HepG2 (cell line): ENCODE results near the gene NIN. TPM values are rescaled to one million over a fixed set of nuclear protein-coding genes. Genes with fewer than 3 reads are reported as not detected.

Experiments used
- ATRX ChIP-seq: sonication (generic); formaldehyde crosslinking; IDR thresholded peaks from 2 replicates; pipeline ENCODE4 v1.4.0; 2020; ENCODE audit warnings: missing genetic modification reagents, borderline replicate concordance
- CHD2 ChIP-seq: IDR thresholded peaks from 2 replicates; pipeline ENCODE4 v1.6.1; 2011; ENCODE audit warnings: low read depth, low read length, improper control_type of control experiment
- FOXK1 ChIP-seq: sonication (generic); formaldehyde crosslinking; IDR thresholded peaks from 2 replicates; pipeline ENCODE4 v1.4.0; 2020; ENCODE audit warnings: low read depth, missing genetic modification reagents, borderline replicate concordance
- FOXK2 ChIP-seq: fragments of 450-650 bp; IDR thresholded peaks from 2 replicates; pipeline ENCODE4 v1.6.1; 2016
- HMGA1 ChIP-seq: sonication (generic); formaldehyde crosslinking; conservative IDR thresholded peaks from 2 replicates; pipeline ENCODE4 v1.4.0; 2020; ENCODE audit warnings: missing genetic modification reagents
- MBD4 ChIP-seq: IDR thresholded peaks from 2 replicates; pipeline ENCODE4 v1.6.1; 2012; ENCODE audit warnings: low read length, inconsistent platforms, borderline replicate concordance
- POLR2A ChIP-seq, 2 experiments: IDR thresholded peaks; 2 replicates each; pipeline ENCODE4 v1.6.1; 2011; ENCODE audit warnings: low read depth in 2 of 2, low read length in 2 of 2, mild to moderate bottlenecking in 1 of 2, moderate library complexity in 1 of 2; ENCODE audit not compliant: insufficient read depth in 1 of 2
- PRDM15 ChIP-seq: sonication (generic); formaldehyde crosslinking; IDR thresholded peaks from 2 replicates; pipeline ENCODE4 v1.4.0; 2020; ENCODE audit warnings: missing genetic modification reagents
- RAD21 ChIP-seq: fragments of 450-650 bp; formaldehyde crosslinking; IDR thresholded peaks from 2 replicates; pipeline ENCODE4 v1.5.0; 2020; ENCODE audit warnings: mild to moderate bottlenecking
- RORA ChIP-seq: sonication (generic); formaldehyde crosslinking; IDR thresholded peaks from 2 replicates; pipeline ENCODE4 v1.5.0; 2020; ENCODE audit warnings: mild to moderate bottlenecking, missing genetic modification reagents, moderate library complexity
- SCMH1 ChIP-seq: sonication (generic); formaldehyde crosslinking; IDR thresholded peaks from 2 replicates; pipeline ENCODE4 v1.9.0; 2021; ENCODE audit warnings: missing genetic modification reagents, mild to moderate bottlenecking, borderline replicate concordance
- SIN3A ChIP-seq: IDR thresholded peaks from 2 replicates; pipeline ENCODE4 v1.6.1; 2011; ENCODE audit warnings: low read depth, mild to moderate bottlenecking, control low read depth, low read length, borderline replicate concordance
- TFE3 ChIP-seq: IDR thresholded peaks from 2 replicates; pipeline ENCODE4 v1.6.1; 2016
- TSC22D2 ChIP-seq: sonication (generic); formaldehyde crosslinking; IDR thresholded peaks from 2 replicates; pipeline ENCODE4 v1.5.1; 2020; ENCODE audit warnings: missing genetic modification reagents, mild to moderate bottlenecking, borderline replicate concordance
- ZBTB14 ChIP-seq: sonication (generic); formaldehyde crosslinking; IDR thresholded peaks from 2 replicates; pipeline ENCODE4 v1.4.0; 2020; ENCODE audit warnings: missing genetic modification reagents
- ZBTB38 ChIP-seq: sonication (generic); formaldehyde crosslinking; IDR thresholded peaks from 2 replicates; pipeline ENCODE4 v1.5.1; 2020; ENCODE audit warnings: mild to moderate bottlenecking, missing genetic modification reagents
- ZKSCAN1 ChIP-seq: fragments of 150-350 bp; IDR thresholded peaks from 2 replicates; pipeline ENCODE4 v1.6.1; 2014; ENCODE audit warnings: low read length
- ZNF326 ChIP-seq: sonication (generic); formaldehyde crosslinking; IDR thresholded peaks from 2 replicates; pipeline ENCODE4 v1.4.0; 2020; ENCODE audit warnings: missing genetic modification reagents, borderline replicate concordance
- ZNF34 ChIP-seq: sonication (generic); formaldehyde crosslinking; IDR thresholded peaks from 2 replicates; pipeline ENCODE4 v1.4.0; 2020; ENCODE audit warnings: mild to moderate bottlenecking, missing genetic modification reagents, borderline replicate concordance
- ZNF460 ChIP-seq: sonication (generic); formaldehyde crosslinking; IDR thresholded peaks from 2 replicates; pipeline ENCODE4 v1.5.1; 2020; ENCODE audit warnings: missing genetic modification reagents, mild to moderate bottlenecking, borderline replicate concordance
- ZNF468 ChIP-seq: sonication (generic); formaldehyde crosslinking; IDR thresholded peaks from 2 replicates; pipeline ENCODE4 v1.8.0; 2022; ENCODE audit warnings: mild to moderate bottlenecking, moderate library complexity, missing genetic modification reagents
- ZNF512 ChIP-seq: sonication (generic); formaldehyde crosslinking; IDR thresholded peaks from 2 replicates; pipeline ENCODE4 v1.4.0; 2020; ENCODE audit warnings: mild to moderate bottlenecking, missing genetic modification reagents
- ZNF619 ChIP-seq: sonication (generic); formaldehyde crosslinking; IDR thresholded peaks from 2 replicates; pipeline ENCODE4 v1.4.0; 2020; ENCODE audit warnings: mild to moderate bottlenecking, missing genetic modification reagents
- ZNF672 ChIP-seq: sonication (generic); formaldehyde crosslinking; IDR thresholded peaks from 2 replicates; pipeline ENCODE4 v1.8.1; 2022; ENCODE audit warnings: missing genetic modification reagents
- polyA plus RNA-seq, 8 experiments: library from polyadenylated mRNA; depleted of rRNA in 3 of 8; stranded (reverse) in 7 of 8; unstranded in 1 of 8; fragments of >200 nt; fragmentation: Illumina TruSeq in 4 of 8; extraction: Trizol in 4 of 8; gene quantifications; 2 replicates each; pipeline versions ENCODE4 v1.2.1 to v1.2.3, GENCODE V29; 2011 to 2016; ENCODE audit warnings: low read depth in 4 of 8, missing spikeins in 1 of 8, mixed read lengths in 1 of 8; ENCODE audit not compliant: insufficient read depth in 1 of 8
- total RNA-seq, 5 experiments: library from RNA; depleted of rRNA; stranded (reverse); fragments of >200 nt; fragmentation: Illumina TruSeq; extraction: Trizol; gene quantifications; 2 replicates each; pipeline ENCODE4 v1.2.3, GENCODE V29; 2016; ENCODE audit warnings: low read depth in 1 of 5

Gene NIN
- total and polyA plus RNA-seq, 2 of the 13 experiments (the other 11 are each of a cell fraction or from before 2014, with no cell fraction given) = 2.8 to 9.7 TPM

- TF ChIP-seq ZNF512 (CRISPR knock-in tag) = no peak
- 0 out of 2 replicates have a peak, but pooled peaks have one; percentile 12 for TF ChIP-seq ZNF619 (CRISPR knock-in tag)
- TF ChIP-seq FOXK1 (CRISPR knock-in tag) = peak; percentile 55; the same call in 1 of the 2 replicates
- no peak for TF ChIP-seq ZNF460 (CRISPR knock-in tag)
- TF ChIP-seq ZBTB38 (CRISPR knock-in tag) = no peak
- no peak for TF ChIP-seq FOXK2
- no peak for TF ChIP-seq POLR2A (IDR thresholded peaks at IDR 0.05; ENCODE audit: insufficient read depth in 1 of 2, low read depth in 2 of 2, low read length in 2 of 2)
- no peak for TF ChIP-seq MBD4
- no peak for TF ChIP-seq PRDM15 (CRISPR knock-in tag)
- no peak for TF ChIP-seq ZNF468 (CRISPR knock-in tag)
- no peak for TF ChIP-seq ZNF672 (CRISPR knock-in tag)
- no peak for TF ChIP-seq TSC22D2 (CRISPR knock-in tag)
- TF ChIP-seq TFE3 (CRISPR knock-in tag) = no peak
- no peak for TF ChIP-seq SIN3A
- TF ChIP-seq ZKSCAN1 = 0 out of 2 replicates have a peak, but pooled peaks have one; percentile 29
- no peak for TF ChIP-seq CHD2
- no peak for TF ChIP-seq RORA (CRISPR knock-in tag)
- no peak for TF ChIP-seq ZNF34
- TF ChIP-seq ZNF326 (CRISPR knock-in tag) = no peak
- TF ChIP-seq RAD21 = no peak
- no peak for TF ChIP-seq ATRX (CRISPR knock-in tag)
- no peak for TF ChIP-seq HMGA1 (CRISPR knock-in tag)
- no peak for TF ChIP-seq ZBTB14 (CRISPR knock-in tag)
- no peak for TF ChIP-seq SCMH1 (CRISPR knock-in tag)
Measured at GRCh38 chr14:50875359-50876070, 44.6 kb upstream of the NIN start (continued).
